Activated CD4-positive, alpha-beta T cell treated with anti-CD3 and anti-CD28 coated beads for 1 hour (primary cell): ENCODE data around the gene BIRC6.
A peak's percentile ranks its signal among the peaks of the same experiment; 100 is the strongest.
"Not testable (repeated sequence)": the region's sequence is repeated elsewhere in the genome, so short reads cannot be mapped to it uniquely, and the experiment has no call there.

Experiments
- DNase-seq: peaks from one replicate; pipeline ENCODE4 v3.0.0-alpha.2; 2020

BIRC6 gene

GRCh38 chr2:32356681-32357317 lies at the start of gene BIRC6:
TSS of gene BIRC6 (plus strand) at chr2:32357023. CDS start at chr2:32357162, 139 bp downstream.
- DNase-seq = peak; percentile 84

DNA sequence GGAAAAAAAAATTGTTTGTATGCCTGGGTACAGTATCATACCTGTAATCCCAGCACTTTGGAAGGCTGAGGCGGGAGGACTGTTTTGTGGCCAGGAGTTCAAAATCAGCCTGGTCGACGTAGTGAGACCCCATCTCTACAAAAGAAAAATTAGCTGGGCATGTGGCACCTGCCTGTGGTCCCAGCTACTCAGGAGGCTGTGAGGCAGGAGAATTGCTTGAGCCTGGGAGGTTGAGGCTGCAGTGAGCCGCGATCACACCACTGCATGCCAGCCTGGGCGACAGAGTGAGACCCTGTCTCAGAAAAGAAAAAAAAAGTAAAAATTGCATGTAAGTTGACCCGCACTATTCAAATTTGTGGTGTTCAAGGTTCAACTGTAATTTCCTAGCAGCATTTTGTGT lies 46.2 kb upstream of the BIRC6 start:
- no peak for DNase-seq

- no peak for DNase-seq
Measured at GRCh38 chr2:32314886-32315285, 41.9 kb upstream of the BIRC6 start.

DNA sequence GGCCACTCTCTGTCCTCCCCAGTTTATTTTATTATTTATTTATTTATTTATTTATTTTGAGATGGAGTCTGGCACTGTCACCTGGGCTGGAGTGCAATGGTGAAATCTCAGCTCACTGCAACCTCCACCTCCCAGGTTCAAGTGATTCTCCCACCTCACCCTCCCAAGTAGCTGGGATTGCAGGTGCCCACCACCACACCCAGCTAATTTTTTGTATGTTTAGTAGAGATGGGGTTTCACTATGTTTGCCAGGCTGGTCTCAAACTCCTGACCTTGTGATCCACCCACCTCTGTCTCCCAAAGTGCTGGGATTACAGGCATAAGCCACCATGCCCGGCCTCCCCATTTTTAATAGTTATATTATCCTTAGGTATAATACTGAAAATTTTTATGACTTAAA lies 28.1 kb upstream of the BIRC6 start:
- not testable (repeated sequence) for DNase-seq

DNA sequence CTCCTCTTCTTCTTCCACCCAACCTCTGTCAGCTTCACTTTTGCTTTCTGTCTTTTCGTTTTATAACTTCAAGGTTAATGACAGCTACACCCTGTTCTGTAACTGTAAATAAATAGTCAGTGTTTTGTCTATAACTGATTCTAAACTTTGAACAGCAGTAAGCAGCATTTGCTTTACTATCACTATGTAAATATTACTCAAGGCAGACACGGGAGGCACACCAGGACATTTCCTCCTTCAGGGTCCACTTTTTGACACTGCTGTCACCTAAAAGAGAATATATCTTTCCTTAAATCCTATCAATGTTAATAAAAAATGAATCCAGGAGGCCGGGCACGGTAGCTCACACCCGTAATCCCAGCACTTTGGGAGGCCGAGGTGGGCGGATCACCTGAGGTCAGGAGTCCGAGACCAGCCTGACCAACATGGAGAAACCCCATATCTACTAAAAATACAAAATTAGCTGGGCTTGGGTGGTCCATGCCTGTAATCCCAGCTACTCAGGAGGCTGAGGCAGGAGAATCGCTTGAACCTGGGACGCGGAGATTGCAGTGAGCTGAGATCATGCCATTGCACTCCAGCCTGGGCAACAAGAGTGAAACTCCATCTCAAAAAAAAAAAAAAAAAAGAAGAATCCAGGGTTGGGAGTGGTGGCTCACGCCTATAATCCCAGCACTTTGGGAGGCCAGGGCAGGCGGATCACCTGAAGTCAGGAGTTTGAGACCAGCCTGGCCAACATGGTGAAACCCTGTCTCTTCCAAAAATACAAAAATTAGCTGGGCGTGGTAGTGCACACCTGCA lies 27.4 kb upstream of the BIRC6 start:
- DNase-seq = not testable (repeated sequence)

- no peak for DNase-seq
Measured at GRCh38 chr2:32330136-32330535, 26.7 kb upstream of the BIRC6 start.

DNA sequence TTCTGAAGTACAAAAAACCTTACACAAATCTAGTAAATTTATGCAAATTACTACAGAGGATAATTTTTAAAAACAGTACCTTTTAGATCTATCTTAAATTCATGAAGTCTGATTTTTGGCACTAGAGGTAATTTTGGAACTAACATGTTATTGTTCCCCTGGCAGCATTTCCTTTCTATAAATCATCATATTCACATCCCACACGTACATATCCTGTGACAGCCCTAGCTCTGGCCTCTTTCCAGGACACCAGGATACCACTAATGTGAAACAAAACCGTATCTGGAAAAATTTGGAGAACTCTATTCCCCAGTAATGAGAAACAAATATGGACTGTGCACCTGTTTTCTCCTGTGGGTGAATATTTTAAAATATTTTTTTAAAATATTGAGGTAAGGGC lies 14.0 kb upstream of the BIRC6 start:
- DNase-seq = no peak

GRCh38 chr2:32350797-32351196 lies 6.0 kb upstream of the BIRC6 start:
- DNase-seq = not testable (repeated sequence)

DNA sequence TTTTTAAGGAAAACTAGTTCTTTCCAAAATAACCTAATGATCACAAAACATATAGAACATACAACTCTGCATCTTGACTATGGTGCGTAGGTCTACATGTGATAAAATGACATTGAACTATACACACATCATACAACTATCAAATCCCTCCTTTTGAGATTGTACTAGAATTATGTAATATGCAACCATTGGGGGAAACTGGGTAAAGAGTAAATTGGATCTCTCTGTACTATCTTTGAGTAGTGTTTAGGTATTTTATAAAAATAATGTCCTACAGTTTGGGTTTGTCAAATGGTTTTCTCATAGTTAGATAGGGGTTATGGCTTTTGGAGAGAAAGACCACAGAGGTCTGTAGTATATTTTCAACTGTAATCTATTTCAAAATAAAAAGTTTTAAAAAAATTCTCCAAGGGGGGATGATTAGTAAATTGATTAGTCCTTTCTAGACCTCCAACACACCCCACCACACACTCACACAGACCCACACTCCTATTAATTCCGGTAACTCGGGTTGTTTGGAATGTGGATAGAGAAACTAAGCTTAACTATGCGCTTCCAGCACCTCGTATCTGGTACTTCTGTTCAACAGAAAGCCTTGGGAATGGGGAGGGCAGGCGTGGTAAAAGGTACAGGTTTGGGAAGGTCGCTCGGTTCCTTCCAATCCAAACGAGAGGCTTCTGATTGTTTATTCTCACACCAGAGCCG lies 695 bp upstream of the BIRC6 start:
- no peak for DNase-seq

GRCh38 chr2:32357318-32358110 lies 691 bp downstream of the BIRC6 start:
- peak; percentile 14 for DNase-seq

GRCh38 chr2:32358111-32358482 lies 1.3 kb downstream of the BIRC6 start:
- DNase-seq = no peak

- DNase-seq = no peak
Measured at GRCh38 chr2:32360416-32360815, 3.6 kb downstream of the BIRC6 start.

DNA sequence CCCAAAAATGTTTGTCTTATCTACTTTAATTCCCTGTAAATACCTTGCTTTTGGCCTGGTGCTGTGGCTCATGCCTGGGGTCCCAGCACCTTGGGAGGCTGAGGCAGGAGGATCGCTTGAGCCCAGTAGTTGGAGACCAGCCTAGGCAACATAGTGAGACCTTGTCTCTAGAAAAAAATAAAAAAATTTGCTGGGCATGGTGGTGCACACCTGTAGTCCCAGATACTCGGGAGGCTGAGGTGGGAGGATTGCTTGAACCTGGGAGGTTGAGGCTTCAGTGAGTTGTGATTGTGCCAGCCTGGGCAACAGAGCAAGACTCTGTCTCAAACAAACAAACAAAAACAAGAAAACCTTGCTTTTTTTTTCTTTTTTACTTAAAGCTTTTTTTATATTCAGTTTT lies 6.2 kb downstream of the BIRC6 start:
- not testable (repeated sequence) for DNase-seq

DNA sequence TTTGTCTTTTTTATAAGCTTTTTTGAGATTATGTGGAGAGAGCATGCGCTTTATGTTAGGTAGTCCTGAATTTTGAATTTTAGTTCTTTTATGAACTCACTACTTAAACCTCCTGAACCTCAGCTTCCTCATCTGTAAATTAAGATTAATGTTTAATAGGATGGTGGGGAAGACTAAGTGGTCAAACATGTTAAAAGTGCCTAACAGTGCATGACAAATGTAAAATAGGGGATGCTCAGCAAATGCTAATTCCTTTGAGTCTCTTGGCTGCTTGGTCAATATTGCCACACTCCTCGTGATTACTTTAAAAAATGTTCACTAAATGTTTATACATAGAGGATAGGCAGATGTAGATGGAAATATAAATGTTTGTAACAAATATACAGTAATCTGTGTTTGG lies 6.8 kb downstream of the BIRC6 start:
- no peak for DNase-seq

DNA sequence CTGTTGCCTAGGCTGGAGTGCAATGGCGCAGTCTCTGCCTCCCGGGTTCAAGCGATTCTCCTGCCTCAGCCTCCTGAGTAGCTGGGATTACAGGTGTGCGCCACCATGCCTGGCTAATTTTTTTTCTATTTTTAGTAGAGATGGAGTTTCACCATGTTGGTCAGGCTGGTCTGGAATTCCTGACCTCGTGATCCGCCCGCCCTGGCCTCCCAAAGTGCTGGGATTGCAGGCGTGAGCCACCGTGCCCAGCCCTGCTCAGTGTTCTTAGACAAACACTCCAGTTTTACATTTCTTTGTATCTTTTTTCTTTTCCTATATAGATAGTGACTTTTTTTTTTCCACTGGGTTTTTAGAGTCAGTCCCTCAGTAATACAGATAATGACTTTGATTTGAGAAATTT lies 7.5 kb downstream of the BIRC6 start:
- not testable (repeated sequence) for DNase-seq

DNA sequence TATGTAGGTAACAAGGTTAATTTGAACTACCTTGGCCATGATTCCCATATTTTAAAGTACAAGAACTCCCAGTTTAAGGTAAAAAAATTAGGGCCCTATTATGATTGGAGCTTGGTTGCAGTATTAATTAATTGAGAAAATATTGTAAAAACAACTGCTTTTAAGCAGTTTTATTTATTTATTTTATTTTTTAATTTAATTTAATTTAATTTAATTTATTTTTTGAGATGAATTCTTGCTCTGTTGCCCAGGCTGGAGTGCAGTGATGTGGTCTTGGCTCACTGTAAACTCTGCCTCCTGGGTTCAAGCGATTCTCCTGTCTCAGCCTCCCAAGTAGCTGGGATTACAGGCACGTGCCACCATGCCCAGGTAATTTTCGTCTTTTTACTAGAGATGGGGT lies 8.9 kb downstream of the BIRC6 start:
- not testable (repeated sequence) for DNase-seq

DNA sequence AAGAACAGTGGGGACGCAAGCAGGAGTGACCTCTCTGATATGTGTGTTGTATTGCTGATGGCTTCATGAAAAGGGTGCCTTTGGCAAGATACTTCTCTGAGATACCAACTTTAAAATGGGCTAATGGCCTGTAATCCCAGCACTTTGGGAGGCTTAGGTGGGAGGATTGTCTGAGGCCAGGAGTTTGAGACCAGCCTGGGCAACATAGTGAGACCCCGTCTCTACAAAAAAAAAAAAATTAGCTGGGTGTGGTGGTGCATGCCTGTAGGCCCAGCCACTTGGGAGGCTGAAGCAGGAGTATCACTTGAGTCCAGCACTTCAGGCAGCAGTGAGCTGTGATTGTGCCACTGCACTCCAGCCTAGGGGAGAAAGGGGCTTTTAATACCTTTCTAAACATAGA lies 9.8 kb downstream of the BIRC6 start:
- no peak for DNase-seq

DNA sequence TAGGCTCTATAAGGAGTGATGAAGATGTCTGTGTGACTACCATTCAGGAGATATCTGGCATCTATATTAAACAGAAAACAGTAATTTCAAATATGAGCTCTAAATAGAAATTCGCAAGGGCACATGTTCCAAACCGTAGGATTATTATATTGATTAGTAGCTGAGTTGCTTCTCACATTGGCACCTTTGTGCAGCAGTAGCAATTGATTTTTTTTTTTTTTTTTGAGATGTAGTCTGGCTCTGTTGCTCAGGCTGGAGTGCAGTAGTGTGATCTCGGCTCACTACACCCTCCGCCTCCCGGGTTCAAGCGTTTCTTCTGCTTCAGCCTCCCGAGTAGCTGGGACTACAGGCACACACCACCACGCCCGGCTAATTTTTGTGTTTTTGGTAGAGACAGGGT lies 12.4 kb downstream of the BIRC6 start:
- no peak for DNase-seq

DNA sequence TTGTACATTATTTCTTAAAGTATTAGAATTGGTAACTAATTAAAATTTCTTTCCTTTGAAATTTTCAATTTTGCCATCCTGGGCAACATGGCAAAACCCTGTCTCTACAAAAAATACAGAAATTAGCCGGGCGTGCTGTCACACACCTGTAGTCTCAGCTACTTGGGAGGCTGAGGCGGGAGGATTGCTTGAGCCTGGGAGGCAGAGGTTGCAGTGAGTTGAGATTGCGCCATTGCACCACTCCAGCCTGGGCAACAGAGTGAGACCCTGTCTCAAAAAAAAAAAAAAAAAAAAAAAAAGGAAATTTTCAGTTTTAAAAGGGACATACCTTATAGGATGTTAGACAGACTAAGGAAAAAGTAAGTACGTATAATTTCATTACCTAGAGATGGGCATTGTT lies 14.1 kb downstream of the BIRC6 start:
- DNase-seq = not testable (repeated sequence)

- DNase-seq = no peak
Measured at GRCh38 chr2:32372519-32373182, 15.8 kb downstream of the BIRC6 start.

DNA sequence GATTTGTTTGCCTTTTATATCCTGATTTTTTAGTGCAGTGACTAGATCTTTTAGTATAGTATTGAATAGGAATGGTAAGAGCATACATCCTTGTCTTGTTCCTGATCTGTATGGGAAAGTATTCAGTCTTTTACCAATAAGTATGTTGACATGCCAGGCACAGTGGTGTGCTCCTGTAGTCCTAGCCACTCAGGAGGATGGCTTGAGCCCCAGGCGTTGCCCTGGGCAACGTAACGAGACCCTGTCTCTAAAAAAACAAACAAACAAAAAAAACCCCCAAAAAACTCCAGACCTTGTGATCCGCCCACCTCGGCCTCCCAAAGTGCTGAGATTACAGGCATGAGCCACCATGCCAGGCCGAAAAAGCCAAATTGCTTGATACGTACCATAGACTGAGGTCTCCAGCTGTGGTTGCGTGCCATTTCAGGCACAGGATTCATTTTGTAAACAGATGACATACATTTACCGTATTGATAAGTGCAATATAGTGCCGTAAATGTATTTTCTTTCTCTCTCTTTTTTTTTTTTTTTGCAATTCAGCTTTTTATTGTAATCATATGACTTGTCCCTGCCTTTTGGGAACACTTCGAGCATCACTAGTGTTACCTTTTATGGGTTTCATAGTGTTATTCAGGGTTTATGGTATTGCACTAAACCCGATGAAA lies 18.5 kb downstream of the BIRC6 start:
- no peak for DNase-seq

GRCh38 chr2:32376756-32377155 lies 19.9 kb downstream of the BIRC6 start:
- DNase-seq = no peak
